HCT116 (cell line): ENCODE data around the gene MYADML2. TPM values are rescaled to one million over a fixed set of nuclear protein-coding genes. Genes with fewer than 3 reads are reported as not detected.
A peak's percentile ranks its signal among the peaks of the same experiment; 100 is the strongest.

Experiments
- ATAC-seq: fragments of 200-7000 bp; cut with Tn5 transposase; 2 replicates; pipeline ENCODE4 v1.9.1; 2020; ENCODE audit warnings: mild to moderate bottlenecking, moderate library complexity
- BruUV-seq: library from RNA; stranded (reverse); fragments of 400-500 nt; replicated peaks from 2 replicates; lab custom pipeline; 2021; lab: Mats Ljungman, UMichigan
- CTCF ChIA-PET: fragments of 300-600 bp; sonication (Branson Sonifier 250); formaldehyde crosslinking; loops from one replicate; lab custom pipeline; 2021; ENCODE audit warnings: antibody characterized with exemption; lab: Charles Lee
- POLR2A ChIA-PET: fragments of 300-600, 350-600 bp; sonication (Branson Sonifier 250); formaldehyde crosslinking; loops from one replicate; lab custom pipeline; 2021; ENCODE audit warnings: antibody characterized with exemption; lab: Charles Lee
- RAD21 ChIA-PET, 2 experiments: fragments of 300-600 bp; sonication (Branson Sonifier 250); formaldehyde crosslinking; loops; one replicate each; lab custom pipeline; 2023; ENCODE audit warnings: low total read pairs in 2 of 2; ENCODE audit not compliant: uncharacterized antibody in 2 of 2, unreplicated experiment in 2 of 2, low non-redundant PET in 1 of 2; lab: Charles Lee
- DNase-seq: peaks from one replicate; pipeline ENCODE4 v3.0.0-alpha.2; 2010; ENCODE audit warnings: low read depth, low spot score
- H2AFZ ChIP-seq: fragments of 200-600 bp; shearing (Covaris generic), sonication (generic); 2 replicates; pipeline ENCODE4 v1.6.1; 2017; ENCODE audit warnings: low read depth, mixed run types, mixed read lengths, antibody characterized with exemption, low read length; ENCODE audit not compliant: poor library complexity, severe bottlenecking
- H3K27ac ChIP-seq: 2 replicates; pipeline ENCODE4 v1.5.1; 2012; ENCODE audit warnings: low read depth, low read length
- H3K27me3 ChIP-seq: fragments of 200-600 bp; sonication (generic); 2 replicates; pipeline ENCODE4 v1.6.1; 2016; ENCODE audit warnings: mixed run types, low read length, mixed read lengths; ENCODE audit not compliant: insufficient read depth
- H3K36me3 ChIP-seq, 2 experiments: fragments of 200-500 bp in 1 of 2; fragments of 200-600 bp in 1 of 2; sonication (Bioruptor generic) in 1 of 2; sonication (generic) in 1 of 2; 2 replicates each; pipeline versions ENCODE4 v1.5.1 to v1.6.1; 2014 to 2016; ENCODE audit warnings: low read length in 2 of 2, inconsistent platforms in 1 of 2, mixed read lengths in 1 of 2, mixed run types in 1 of 2; ENCODE audit not compliant: insufficient read depth in 2 of 2, control insufficient read depth in 1 of 2
- H3K4me1 ChIP-seq, 2 experiments: fragments of 200-600 bp in 1 of 2; sonication (generic) in 1 of 2; 2 replicates each; pipeline versions ENCODE4 v1.5.1 to v1.6.1; 2012 to 2017; ENCODE audit warnings: low read length in 2 of 2, inconsistent platforms in 1 of 2, mild to moderate bottlenecking in 1 of 2, mixed read lengths in 1 of 2, mixed run types in 1 of 2, moderate library complexity in 1 of 2; ENCODE audit not compliant: insufficient read depth in 2 of 2, control insufficient read depth in 1 of 2
- H3K4me2 ChIP-seq: fragments of 200-600 bp; sonication (generic); 2 replicates; pipeline ENCODE4 v1.6.1; 2017; ENCODE audit warnings: mixed run types, low read length, mixed read lengths
- H3K4me3 ChIP-seq, 2 experiments: fragments of 200-600 bp in 1 of 2; sonication (generic) in 1 of 2; replicated peaks in 1 of 2; 2 replicates each; pipeline ENCODE4 v1.5.1; 2011 to 2016; ENCODE audit warnings: low read length in 2 of 2, control low read depth in 1 of 2, low read depth in 1 of 2, mild to moderate bottlenecking in 1 of 2, mixed read lengths in 1 of 2, mixed run types in 1 of 2
- H3K79me2 ChIP-seq: fragments of 200-600 bp; sonication (generic); 2 replicates; pipeline ENCODE4 v1.6.1; 2017; ENCODE audit warnings: mild to moderate bottlenecking, mixed run types, low read length, moderate library complexity, mixed read lengths; ENCODE audit not compliant: insufficient read depth
- H3K9ac ChIP-seq: fragments of 200-600 bp; sonication (generic); 2 replicates; pipeline ENCODE4 v1.6.1; 2016; ENCODE audit warnings: low read length, mixed read lengths
- H3K9me2 ChIP-seq: fragments of 200-600 bp; sonication (generic), shearing (Covaris generic); 2 replicates; pipeline ENCODE4 v1.6.1; 2017; ENCODE audit warnings: mixed run types, mild to moderate bottlenecking, moderate library complexity; ENCODE audit not compliant: insufficient read depth
- H3K9me3 ChIP-seq, 2 experiments: fragments of 200-500 bp in 1 of 2; fragments of 200-600 bp in 1 of 2; sonication (Bioruptor generic) in 1 of 2; sonication (generic) in 1 of 2; 2 replicates each; pipeline ENCODE4 v1.6.1; 2014 to 2017; ENCODE audit warnings: low read length in 2 of 2, mixed read lengths in 2 of 2, inconsistent platforms in 1 of 2, low read depth in 1 of 2, mild to moderate bottlenecking in 1 of 2, mixed run types in 1 of 2, moderate library complexity in 1 of 2; ENCODE audit not compliant: control insufficient read depth in 1 of 2, insufficient read depth in 1 of 2
- H4K20me1 ChIP-seq: fragments of 200-600 bp; sonication (generic), shearing (Covaris generic); 2 replicates; pipeline ENCODE4 v1.6.1; 2017; ENCODE audit warnings: mixed run types, mild to moderate bottlenecking, moderate library complexity; ENCODE audit not compliant: insufficient read depth
- POLR2A ChIP-seq: IDR thresholded peaks from 2 replicates; pipeline ENCODE4 v1.7.0; 2011; ENCODE audit warnings: borderline replicate concordance; ENCODE audit not compliant: insufficient read depth, insufficient read length; ENCODE audit errors: extremely low read depth
- POLR2AphosphoS5 ChIP-seq: IDR thresholded peaks from 2 replicates; pipeline ENCODE4 v1.6.1; 2011; ENCODE audit warnings: mild to moderate bottlenecking, low read depth, low read length, moderate library complexity
- SIN3A ChIP-seq: IDR thresholded peaks from 2 replicates; pipeline ENCODE4 v1.6.1; 2012; ENCODE audit warnings: low read depth
- intact Hi-C: fragments of 100-400 bp; cut with micrococcal nuclease; formaldehyde crosslinking; loops from 2 replicates; pipeline ENCODE4 v1.10.0; 2022
- total RNA-seq: library from RNA; stranded (reverse); gene quantifications from one replicate; pipeline ENCODE4 v1.2.1, GENCODE V29; 2021; ENCODE audit not compliant: unreplicated experiment
- TF ChIP-seq, protein P1 (sequence below), 3 experiments: fragments of 200-600 bp in 1 of 3; sonication (generic) in 1 of 3; IDR thresholded peaks in 2 of 3; conservative IDR thresholded peaks in 1 of 3; 2 replicates each; pipeline ENCODE4 v1.5.1; 2012 to 2017; ENCODE audit warnings: low read depth in 2 of 3, low read length in 2 of 3, antibody characterized with exemption in 1 of 3, borderline replicate concordance in 1 of 3, control low read depth in 1 of 3, mild to moderate bottlenecking in 1 of 3, mixed read lengths in 1 of 3, mixed run types in 1 of 3, moderate library complexity in 1 of 3; ENCODE audit not compliant: insufficient read depth in 1 of 3

Gene MYADML2
- total RNA-seq, 1 experiment from 2014 or later = not detected

DNA sequence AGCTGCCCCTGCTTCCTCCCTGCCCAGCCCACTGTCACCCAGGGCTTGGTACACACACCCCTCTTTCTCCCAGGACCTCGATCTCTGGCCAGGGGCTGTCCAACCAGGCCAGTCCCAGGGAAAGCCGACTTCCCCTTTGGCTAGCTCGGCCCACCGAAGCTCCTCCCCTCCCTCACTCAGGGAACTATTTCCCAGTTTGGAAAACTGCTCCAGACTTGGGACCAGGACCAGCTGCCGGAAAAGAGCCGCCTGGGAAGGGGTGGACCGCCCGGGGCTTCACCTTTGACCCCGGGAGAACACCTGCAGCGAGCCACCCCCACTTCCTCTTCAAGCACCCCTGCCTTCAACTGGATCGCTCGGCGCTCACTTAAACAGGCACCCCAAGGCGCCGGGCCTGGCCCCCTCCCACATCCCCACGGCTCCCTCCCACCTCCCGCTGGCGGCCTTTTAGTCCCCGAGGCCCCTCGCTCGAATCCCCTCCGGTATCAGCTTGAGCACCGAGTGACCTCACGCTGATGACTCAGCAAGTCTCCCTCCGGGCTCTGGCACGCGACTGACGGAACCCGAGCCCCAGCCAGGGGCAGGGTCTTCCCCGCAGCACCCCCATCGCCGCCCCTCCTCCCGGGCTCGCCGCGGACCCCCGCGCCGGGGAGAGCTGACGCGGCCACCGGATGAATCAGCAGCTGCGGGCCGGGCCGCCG is 20.4 kb downstream of the MYADML2 start:
- Histone ChIP-seq H3K4me2 (peak overlapping the region; percentile 84), H3K79me2 (peaks cover 61% of the 10 kb centered on the region), H3K4me1 (peaks cover 41 to 66% of the 10 kb centered on the region in 2 experiments), H3K4me3 (peak overlapping the region; percentile 89 to 93), H3K36me3 (peaks cover 6 to 14% of the 10 kb centered on the region in 2 experiments; a peak in 3 of 4 replicates), H4K20me1 (no peaks in the 10 kb centered on the region), H3K9me2 (no peaks in the 10 kb centered on the region), H3K27me3 (no peaks in the 10 kb centered on the region), H2AFZ (no peak overlapping the region), H3K9ac (peak overlapping the region; percentile 91), H3K27ac (peak overlapping the region; percentile 97), H3K9me3 (no peaks in the 10 kb centered on the region)
- TF ChIP-seq POLR2A (no peak), SIN3A (no peak; the same call in 1 of the 2 replicates), POLR2AphosphoS5 (peak; percentile 48; the same call in 1 of the 2 replicates)
- TF ChIP-seq, protein P1, sequence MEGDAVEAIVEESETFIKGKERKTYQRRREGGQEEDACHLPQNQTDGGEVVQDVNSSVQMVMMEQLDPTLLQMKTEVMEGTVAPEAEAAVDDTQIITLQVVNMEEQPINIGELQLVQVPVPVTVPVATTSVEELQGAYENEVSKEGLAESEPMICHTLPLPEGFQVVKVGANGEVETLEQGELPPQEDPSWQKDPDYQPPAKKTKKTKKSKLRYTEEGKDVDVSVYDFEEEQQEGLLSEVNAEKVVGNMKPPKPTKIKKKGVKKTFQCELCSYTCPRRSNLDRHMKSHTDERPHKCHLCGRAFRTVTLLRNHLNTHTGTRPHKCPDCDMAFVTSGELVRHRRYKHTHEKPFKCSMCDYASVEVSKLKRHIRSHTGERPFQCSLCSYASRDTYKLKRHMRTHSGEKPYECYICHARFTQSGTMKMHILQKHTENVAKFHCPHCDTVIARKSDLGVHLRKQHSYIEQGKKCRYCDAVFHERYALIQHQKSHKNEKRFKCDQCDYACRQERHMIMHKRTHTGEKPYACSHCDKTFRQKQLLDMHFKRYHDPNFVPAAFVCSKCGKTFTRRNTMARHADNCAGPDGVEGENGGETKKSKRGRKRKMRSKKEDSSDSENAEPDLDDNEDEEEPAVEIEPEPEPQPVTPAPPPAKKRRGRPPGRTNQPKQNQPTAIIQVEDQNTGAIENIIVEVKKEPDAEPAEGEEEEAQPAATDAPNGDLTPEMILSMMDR (IDR thresholded peaks at IDR 0.05 in 2 of 3, conservative IDR thresholded peaks at IDR 0.05 in 1 of 3; ENCODE audit: borderline replicate concordance in 1 of 3, insufficient read depth in 1 of 3, low read depth in 2 of 3, low read length in 2 of 3) = no peak
- ChIA-PET CTCF (interaction anchor here (1.0 to 2.1 kb wide), 5 partner anchors 10 to 111 kb away, joined by 3 to 7 read pairs (median 5); partner anchors contain the start of gene DCXR), RAD21 (interaction anchor here in 1 of 2 experiments (0.9 to 1.0 kb wide), 2 partner anchors 14 to 27 kb away, joined by 3 to 4 read pairs; no protein-coding TSS in a partner anchor), POLR2A (interaction anchor here (0.8 to 4.6 kb wide), 6 partner anchors 10 to 66 kb away, joined by 3 to 18 read pairs (median 4); partner anchors contain the start of genes P4HB and PYCR1)
- BruUV-seq = TSS peak; percentile 38
- DNase-seq (peak; percentile 47), ATAC-seq (peak; percentile 42)
- intact Hi-C loops = loop anchor here (5.0 kb wide), 1 partner anchor 54 kb away; the partner anchor contains the start of gene ARHGDIA
